Kidney tubule cell (primary cell): ENCODE measurements around the gene DOCK7.

Experiments used
- DNase-seq: peaks from one replicate; pipeline ENCODE4 v3.0.0-alpha.2; 2018; ENCODE audit warnings: low spot score

Gene DOCK7

GRCh38 chr1:62450301-62450700 is 237.9 kb downstream of the DOCK7 start:
- no peak for DNase-seq

GRCh38 chr1:62448221-62448933 is 239.8 kb downstream of the DOCK7 start:
- no peak for DNase-seq

GRCh38 chr1:62444701-62445100 is 243.5 kb downstream of the DOCK7 start:
- DNase-seq, result no peak

- peak; percentile 69 for DNase-seq
Measured at GRCh38 chr1:62439652-62440371, 248.4 kb downstream of the DOCK7 start.

GRCh38 chr1:62438163-62438562 is 250.0 kb downstream of the DOCK7 start:
- peak; percentile 27 for DNase-seq

GRCh38 chr1:62437273-62437940 is 250.8 kb downstream of the DOCK7 start:
- no peak for DNase-seq

- peak; percentile 100 for DNase-seq
Measured at GRCh38 chr1:62436466-62437272, 251.5 kb downstream of the DOCK7 start, which contains the start of gene USP1. USP1 (plus strand) TSS chr1:62437049; CDS start chr1:62439868, 2,819 bp downstream.

GRCh38 chr1:62436039-62436465 is 252.1 kb downstream of the DOCK7 start:
- no peak for DNase-seq

- no peak for DNase-seq
Measured at GRCh38 chr1:62435231-62436038, 252.8 kb downstream of the DOCK7 start.

GRCh38 chr1:62434618-62435001 is 253.6 kb downstream of the DOCK7 start:
- no peak for DNase-seq

GRCh38 chr1:62433861-62434617 is 254.1 kb downstream of the DOCK7 start:
- peak; percentile 70 for DNase-seq

GRCh38 chr1:62429581-62429980 is 258.6 kb downstream of the DOCK7 start:
- DNase-seq, result no peak

- DNase-seq, result peak; percentile 32
Measured at GRCh38 chr1:62428351-62428750, 259.8 kb downstream of the DOCK7 start.

- DNase-seq, result no peak
Measured at GRCh38 chr1:62426794-62427193, 261.4 kb downstream of the DOCK7 start.

- peak; percentile 32 for DNase-seq
Measured at GRCh38 chr1:62426237-62426636, 261.9 kb downstream of the DOCK7 start.

- DNase-seq, result no peak
Measured at GRCh38 chr1:62425041-62425440, 263.1 kb downstream of the DOCK7 start.

GRCh38 chr1:62424411-62424810 is 263.8 kb downstream of the DOCK7 start:
- DNase-seq, result peak; percentile 23

- DNase-seq, result no peak
Measured at GRCh38 chr1:62423580-62424242, 264.5 kb downstream of the DOCK7 start.

GRCh38 chr1:62420214-62420613 is 268.0 kb downstream of the DOCK7 start:
- no peak for DNase-seq
